H1 (cell line): Measurements from ENCODE around the gene LTC4S. TPM values are rescaled to one million over a fixed set of nuclear protein-coding genes. Genes with fewer than 3 reads are reported as not detected.

Source experiments
- CTBP2 ChIP-seq: IDR thresholded peaks from 2 replicates; pipeline ENCODE4 v1.7.0; 2011; ENCODE audit warnings: borderline replicate concordance, mild to moderate bottlenecking, moderate library complexity, mixed read lengths, low read length; ENCODE audit not compliant: insufficient read depth, insufficient read length
- GTF2F1 ChIP-seq: IDR thresholded peaks from 2 replicates; pipeline ENCODE4 v1.6.1; 2012; ENCODE audit warnings: low read depth, low read length, improper control_type of control experiment, borderline replicate concordance
- KDM1A ChIP-seq: fragments of 200-600, 300-600 bp; sonication (generic); IDR thresholded peaks from 2 replicates; pipeline ENCODE4 v1.7.1; 2016; ENCODE audit warnings: mild to moderate bottlenecking, low read length, borderline replicate concordance
- KDM4A ChIP-seq: IDR thresholded peaks from one replicate; pipeline ENCODE4 v1.7.1; 2012; ENCODE audit warnings: low read depth, mild to moderate bottlenecking, moderate library complexity, low read length, inconsistent platforms; ENCODE audit not compliant: severe bottlenecking
- PHF8 ChIP-seq: fragments of 200-600 bp; sonication (generic); conservative IDR thresholded peaks from 2 replicates; pipeline ENCODE4 v1.7.1; 2012; ENCODE audit warnings: low read depth, mild to moderate bottlenecking, inconsistent platforms, low read length, moderate library complexity
- polyA plus RNA-seq, 7 experiments: library from polyadenylated mRNA; depleted of rRNA in 3 of 7; stranded (reverse) in 5 of 7; unstranded in 2 of 7; fragments of >200 nt in 5 of 7; fragments of 200-250 nt in 2 of 7; gene quantifications; 1 replicate in 5 of 7; 2 replicates in 1 of 7; 4 replicates in 1 of 7; pipeline versions ENCODE4 v1.2.1 to v1.2.3, GENCODE V29; 2011 to 2013; ENCODE audit warnings: missing spikeins in 2 of 7, mixed read lengths in 2 of 7
- total RNA-seq: library from RNA; stranded (reverse); fragmentation: NEBNext Ultra II Directional; extraction: Animal tissue kit (Norgen Biotek cat#: 25700); gene quantifications from 2 replicates; pipeline ENCODE4 v1.2.1, GENCODE V29; 2021

LTC4S gene
- total and polyA plus RNA-seq, 2 of the 8 experiments (the other 6 are each of a cell fraction or from before 2014, with no cell fraction given), result 2.2 to 3.7 TPM

DNA sequence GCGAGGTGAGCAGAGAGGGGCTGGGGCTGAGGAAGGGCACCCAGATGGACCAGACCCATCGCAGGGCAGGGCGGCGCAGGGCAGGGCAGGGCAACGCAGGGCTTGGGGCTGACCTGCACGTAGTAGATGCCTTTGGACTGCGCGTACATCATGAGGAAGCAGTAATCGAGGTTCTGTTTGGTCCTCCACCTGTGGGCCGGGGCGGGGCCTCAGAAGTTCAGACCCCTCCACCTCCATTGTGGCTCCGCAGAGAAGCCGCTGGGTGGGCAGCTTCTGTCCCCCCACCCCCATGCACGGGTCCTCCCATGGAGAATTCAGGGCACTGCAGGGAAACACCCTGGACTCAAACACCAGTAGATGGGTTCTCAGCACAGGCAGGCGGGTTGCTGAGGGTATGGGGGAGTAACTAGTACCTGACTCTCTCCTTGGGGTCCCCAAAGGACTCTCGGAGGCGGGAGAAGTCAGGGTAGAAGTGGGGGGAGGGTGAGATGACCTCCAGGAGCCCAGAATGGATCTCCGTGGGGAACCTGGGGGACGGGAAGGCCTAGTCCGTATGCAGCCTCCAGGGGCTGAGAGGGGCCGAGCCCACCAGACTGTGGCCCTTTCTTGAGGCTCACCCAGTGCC lies 6.4 kb downstream of the LTC4S start (continued):
- TF ChIP-seq CTBP2 (no peak), GTF2F1 (no peak), KDM4A (no peak), PHF8 (no peak), KDM1A (no peak)
